ENCODE data around the gene MCRS1.
"Not testable (repeated sequence)": the region's sequence is repeated elsewhere in the genome, so short reads cannot be mapped to it uniquely, and the experiment has no call there.

The MCRS1 gene

DNA sequence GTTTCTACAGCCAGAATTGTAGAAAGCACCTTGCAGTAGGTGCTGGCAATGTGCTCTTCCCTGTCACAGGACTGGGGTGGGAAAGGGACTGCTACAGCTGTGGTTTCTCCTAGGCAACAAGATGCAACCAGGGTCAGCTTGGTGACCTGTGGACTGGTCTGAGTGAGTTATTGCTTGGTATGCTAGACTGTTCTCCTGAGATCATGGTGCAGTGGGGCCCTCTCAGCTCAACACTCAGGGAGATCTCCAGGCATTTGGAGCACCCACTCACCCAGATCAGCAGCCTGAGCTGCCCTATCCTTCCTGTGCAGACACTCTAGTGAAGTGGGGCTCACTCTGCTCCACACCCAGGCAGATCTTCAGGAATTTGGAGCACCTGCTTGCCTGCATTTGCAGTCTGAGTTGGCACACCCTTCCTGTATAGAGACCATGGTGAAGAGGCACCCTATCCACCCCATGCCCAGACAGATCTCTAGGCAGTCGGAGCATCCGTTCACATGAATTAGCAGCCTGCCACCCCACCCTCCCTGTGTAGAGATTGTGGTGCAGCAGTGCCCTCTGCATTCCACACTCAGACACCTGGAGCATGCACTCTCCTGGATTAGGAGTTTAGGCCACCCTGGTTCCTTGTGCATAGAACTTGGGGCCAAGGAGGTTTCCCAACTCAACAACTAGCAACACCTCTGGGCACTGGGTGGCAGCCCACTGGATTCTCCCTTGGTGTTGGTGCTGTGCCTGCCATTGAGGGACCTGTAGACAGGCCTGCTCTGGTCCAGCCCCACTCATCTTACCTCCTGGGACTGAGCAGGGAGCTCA, 41.3 kb upstream of the MCRS1 start:
- TF ChIP-seq, protein P1, sequence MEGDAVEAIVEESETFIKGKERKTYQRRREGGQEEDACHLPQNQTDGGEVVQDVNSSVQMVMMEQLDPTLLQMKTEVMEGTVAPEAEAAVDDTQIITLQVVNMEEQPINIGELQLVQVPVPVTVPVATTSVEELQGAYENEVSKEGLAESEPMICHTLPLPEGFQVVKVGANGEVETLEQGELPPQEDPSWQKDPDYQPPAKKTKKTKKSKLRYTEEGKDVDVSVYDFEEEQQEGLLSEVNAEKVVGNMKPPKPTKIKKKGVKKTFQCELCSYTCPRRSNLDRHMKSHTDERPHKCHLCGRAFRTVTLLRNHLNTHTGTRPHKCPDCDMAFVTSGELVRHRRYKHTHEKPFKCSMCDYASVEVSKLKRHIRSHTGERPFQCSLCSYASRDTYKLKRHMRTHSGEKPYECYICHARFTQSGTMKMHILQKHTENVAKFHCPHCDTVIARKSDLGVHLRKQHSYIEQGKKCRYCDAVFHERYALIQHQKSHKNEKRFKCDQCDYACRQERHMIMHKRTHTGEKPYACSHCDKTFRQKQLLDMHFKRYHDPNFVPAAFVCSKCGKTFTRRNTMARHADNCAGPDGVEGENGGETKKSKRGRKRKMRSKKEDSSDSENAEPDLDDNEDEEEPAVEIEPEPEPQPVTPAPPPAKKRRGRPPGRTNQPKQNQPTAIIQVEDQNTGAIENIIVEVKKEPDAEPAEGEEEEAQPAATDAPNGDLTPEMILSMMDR (conservative IDR thresholded peaks at IDR 0.05; ENCODE audit: low read depth), result no peak
- no peak overlapping the region for H3K27ac ChIP-seq
- POLR2A ChIA-PET (ENCODE audit: low non-redundant PET), result interaction anchor here (0.7 kb wide), 1 partner anchor 29 kb away, joined by 3 read pairs; no protein-coding TSS in a partner anchor
- no peak for DNase-seq (ENCODE audit: low spot score)
- CTCF ChIA-PET, result interaction anchor here (0.8 kb wide), 1 partner anchor 14 kb away, joined by 3 read pairs; the partner anchor contains the start of gene PRPF40B

DNA sequence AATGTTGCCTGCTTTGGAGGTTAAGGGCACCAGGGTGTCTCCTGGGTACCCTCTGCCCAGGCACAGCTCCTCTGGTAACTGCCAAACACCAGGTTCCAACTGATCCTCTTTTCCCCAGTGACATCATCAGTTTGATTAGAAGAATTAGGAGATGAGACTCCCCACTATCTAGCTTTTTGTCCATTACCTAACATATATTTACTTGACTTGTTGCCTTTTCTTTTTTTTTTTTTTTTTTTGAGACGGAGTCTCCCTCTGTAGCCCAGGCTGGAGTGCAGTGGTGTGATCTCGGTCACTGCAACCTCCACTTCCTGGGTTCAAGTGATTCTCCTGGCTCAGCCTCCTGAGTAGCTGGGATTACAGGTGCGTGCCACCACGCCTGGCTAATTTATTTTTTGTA, 37.6 kb upstream of the MCRS1 start, which contains the start of gene FAM186B:
Gene FAM186B, minus strand, starts transcription at position 101 of the 400 bp plus-strand sequence. CDS start 162 bp downstream, outside the sequence.
- CTCF ChIA-PET; H3K27ac ChIP-seq; DNase-seq (ENCODE audit: low spot score); POLR2A ChIA-PET (ENCODE audit: low non-redundant PET): not testable (repeated sequence)

DNA sequence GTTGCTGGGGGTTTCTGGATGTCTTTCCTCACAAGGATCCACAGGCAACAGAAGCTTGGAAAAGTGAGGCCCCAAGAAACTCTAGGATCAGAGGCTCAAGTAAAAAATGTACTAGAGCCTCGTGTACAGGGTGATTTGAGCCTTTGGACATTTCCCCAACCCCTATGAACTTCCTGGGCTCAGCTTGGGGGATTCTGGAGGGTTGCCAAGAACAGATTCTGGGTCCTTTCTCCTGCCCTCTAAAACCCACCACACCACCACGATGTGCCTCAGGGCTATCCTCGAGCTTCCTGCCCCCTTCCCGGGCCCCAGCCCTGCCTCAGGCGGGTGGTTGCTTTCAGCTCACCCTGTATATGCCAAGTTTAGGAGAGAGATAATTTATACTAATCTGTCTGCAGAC, 36.9 kb upstream of the MCRS1 start:
- TF ChIP-seq, protein P1 (conservative IDR thresholded peaks at IDR 0.05; ENCODE audit: low read depth), result no peak
- no peak overlapping the region for H3K27ac ChIP-seq
- POLR2A ChIA-PET (ENCODE audit: low non-redundant PET), result no interaction called here
- no peak for DNase-seq (ENCODE audit: low spot score)
- CTCF ChIA-PET, result interaction anchor here (0.6 kb wide), 1 partner anchor 122 kb away, joined by 4 read pairs; no protein-coding TSS in a partner anchor

DNA sequence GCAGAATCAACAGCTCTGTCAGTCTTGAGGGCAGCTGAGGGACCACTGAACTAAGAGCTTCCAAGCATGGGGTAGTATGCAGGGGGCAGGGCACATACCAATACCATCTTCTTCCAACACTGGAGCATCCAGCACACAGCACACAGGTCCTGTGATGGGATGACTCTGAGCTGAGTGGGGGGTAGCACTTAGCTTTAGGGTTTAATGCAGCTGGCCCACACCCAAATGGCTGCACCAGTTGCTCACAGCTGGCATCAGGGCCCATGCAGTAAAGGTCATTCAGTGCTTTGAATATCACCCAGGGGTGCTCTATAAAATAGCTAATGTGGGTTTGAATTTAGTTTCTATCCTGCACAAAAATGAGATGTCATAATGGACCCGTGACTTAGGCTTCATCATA, 35.8 kb upstream of the MCRS1 start:
- TF ChIP-seq, protein P1 (conservative IDR thresholded peaks at IDR 0.05; ENCODE audit: low read depth), result no peak
- ChIA-PET POLR2A (ENCODE audit: low non-redundant PET) (interaction anchor here (0.5 kb wide), 1 partner anchor 59 kb away, joined by 3 read pairs; no protein-coding TSS in a partner anchor), CTCF (interaction anchor here (0.5 kb wide), 1 partner anchor 21 kb away, joined by 4 read pairs; no protein-coding TSS in a partner anchor)
- H3K27ac ChIP-seq, result no peak overlapping the region
- no peak for DNase-seq (ENCODE audit: low spot score)

DNA sequence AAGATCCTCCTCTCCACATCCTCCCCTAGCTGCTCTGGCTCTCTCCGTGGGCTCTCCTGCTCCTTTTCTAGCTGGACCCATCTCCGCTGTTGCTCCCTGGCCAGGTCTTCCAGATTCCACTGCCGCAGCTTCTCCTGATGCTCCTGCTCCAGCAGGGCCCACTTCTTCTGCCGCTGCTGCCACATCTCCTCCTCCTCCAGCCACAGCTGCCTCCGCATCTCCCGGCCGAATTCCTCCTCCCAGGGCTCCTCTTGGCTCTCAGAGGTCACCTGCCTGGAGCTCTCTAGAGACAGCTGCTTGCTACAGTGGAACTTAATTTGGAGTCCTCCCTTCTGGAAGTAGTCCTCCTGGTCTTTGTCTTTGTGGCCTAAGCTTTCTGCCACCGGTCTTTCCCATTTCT, 32.0 kb upstream of the MCRS1 start:
- TF ChIP-seq, protein P1 (conservative IDR thresholded peaks at IDR 0.05; ENCODE audit: low read depth), result no peak
- ChIA-PET CTCF (interaction anchor here (0.5 to 0.6 kb wide), 2 partner anchors 77 to 359 kb away, joined by 5 to 6 read pairs; no protein-coding TSS in a partner anchor), POLR2A (ENCODE audit: low non-redundant PET) (no interaction called here)
- no peak for DNase-seq (ENCODE audit: low spot score)
- no peak overlapping the region for H3K27ac ChIP-seq

DNA sequence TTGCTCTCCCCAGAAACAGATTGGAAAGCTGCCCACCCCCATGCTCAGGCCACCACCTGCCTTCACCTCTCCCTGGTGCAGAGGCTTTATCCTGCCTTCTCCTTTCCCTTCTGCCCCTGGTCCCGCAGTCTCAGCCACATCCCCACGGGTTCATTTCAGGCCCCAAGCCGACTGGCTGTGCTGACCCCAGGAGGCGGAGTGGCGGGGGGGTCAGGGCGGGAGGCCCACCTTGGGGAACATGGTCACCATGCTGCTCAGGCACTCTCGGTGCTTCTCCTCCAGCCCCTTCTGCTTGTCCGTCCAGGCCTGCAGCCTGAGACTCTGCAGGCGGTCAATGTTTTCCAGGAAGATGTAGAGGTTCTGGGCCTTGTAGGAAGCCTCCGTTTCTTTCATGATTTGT, 30.6 kb upstream of the MCRS1 start:
- DNase-seq (ENCODE audit: low spot score), result no peak
- no peak overlapping the region for H3K27ac ChIP-seq
- ChIA-PET POLR2A (ENCODE audit: low non-redundant PET) (no interaction called here), CTCF (no interaction called here)
- TF ChIP-seq, protein P1 (conservative IDR thresholded peaks at IDR 0.05; ENCODE audit: low read depth), result no peak
